D721Med (cell line): ENCODE results near the gene COQ2.
"Not testable (repeated sequence)": the region's sequence is repeated elsewhere in the genome, so short reads cannot be mapped to it uniquely, and the experiment has no call there.

Experiments
- DNase-seq: peaks from one replicate; pipeline ENCODE4 v3.0.0; 2011; ENCODE audit warnings: low spot score; ENCODE audit not compliant: insufficient read length
- FAIRE-seq: peaks from 2 replicates; lab custom pipeline; 2011; peaks lifted over from hg19 to GRCh38; lab: Jason Lieb, UNC
- TF ChIP-seq, protein P1 (sequence below): IDR thresholded peaks from 2 replicates; pipeline ENCODE4 v1.5.1; 2012; ENCODE audit warnings: mild to moderate bottlenecking, control low read depth; ENCODE audit not compliant: insufficient read depth; ENCODE audit errors: missing control alignments

The COQ2 gene

GRCh38 chr4:83234902-83235644, 49.5 kb downstream of the COQ2 start:
- DNase-seq (no peak), FAIRE-seq (no peak)
- TF ChIP-seq, protein P1, sequence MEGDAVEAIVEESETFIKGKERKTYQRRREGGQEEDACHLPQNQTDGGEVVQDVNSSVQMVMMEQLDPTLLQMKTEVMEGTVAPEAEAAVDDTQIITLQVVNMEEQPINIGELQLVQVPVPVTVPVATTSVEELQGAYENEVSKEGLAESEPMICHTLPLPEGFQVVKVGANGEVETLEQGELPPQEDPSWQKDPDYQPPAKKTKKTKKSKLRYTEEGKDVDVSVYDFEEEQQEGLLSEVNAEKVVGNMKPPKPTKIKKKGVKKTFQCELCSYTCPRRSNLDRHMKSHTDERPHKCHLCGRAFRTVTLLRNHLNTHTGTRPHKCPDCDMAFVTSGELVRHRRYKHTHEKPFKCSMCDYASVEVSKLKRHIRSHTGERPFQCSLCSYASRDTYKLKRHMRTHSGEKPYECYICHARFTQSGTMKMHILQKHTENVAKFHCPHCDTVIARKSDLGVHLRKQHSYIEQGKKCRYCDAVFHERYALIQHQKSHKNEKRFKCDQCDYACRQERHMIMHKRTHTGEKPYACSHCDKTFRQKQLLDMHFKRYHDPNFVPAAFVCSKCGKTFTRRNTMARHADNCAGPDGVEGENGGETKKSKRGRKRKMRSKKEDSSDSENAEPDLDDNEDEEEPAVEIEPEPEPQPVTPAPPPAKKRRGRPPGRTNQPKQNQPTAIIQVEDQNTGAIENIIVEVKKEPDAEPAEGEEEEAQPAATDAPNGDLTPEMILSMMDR, result no peak

DNA sequence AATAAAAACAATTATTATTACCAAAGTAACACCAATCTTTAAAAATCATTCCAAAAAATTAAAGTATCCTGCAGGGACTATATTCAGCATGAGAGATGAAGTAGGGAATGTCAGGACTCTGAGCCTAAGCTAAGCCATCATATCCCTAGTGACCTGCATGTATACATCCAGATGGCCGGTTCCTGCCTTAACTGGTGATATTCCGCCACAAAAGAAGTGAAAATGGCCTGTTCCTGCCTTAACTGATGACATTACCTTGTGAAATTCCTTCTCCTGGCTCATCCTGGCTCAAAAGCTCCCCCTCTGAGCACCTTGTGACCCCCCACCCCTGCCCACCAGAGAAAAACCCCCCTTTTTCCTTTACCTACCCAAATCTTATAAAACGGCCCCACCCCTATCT, 50.2 kb downstream of the COQ2 start:
- not testable (repeated sequence) for DNase-seq, FAIRE-seq

- TF ChIP-seq, protein P1, result no peak
- FAIRE-seq (no peak), DNase-seq (no peak)
Measured at GRCh38 chr4:83232082-83232481, 52.5 kb downstream of the COQ2 start.

DNA sequence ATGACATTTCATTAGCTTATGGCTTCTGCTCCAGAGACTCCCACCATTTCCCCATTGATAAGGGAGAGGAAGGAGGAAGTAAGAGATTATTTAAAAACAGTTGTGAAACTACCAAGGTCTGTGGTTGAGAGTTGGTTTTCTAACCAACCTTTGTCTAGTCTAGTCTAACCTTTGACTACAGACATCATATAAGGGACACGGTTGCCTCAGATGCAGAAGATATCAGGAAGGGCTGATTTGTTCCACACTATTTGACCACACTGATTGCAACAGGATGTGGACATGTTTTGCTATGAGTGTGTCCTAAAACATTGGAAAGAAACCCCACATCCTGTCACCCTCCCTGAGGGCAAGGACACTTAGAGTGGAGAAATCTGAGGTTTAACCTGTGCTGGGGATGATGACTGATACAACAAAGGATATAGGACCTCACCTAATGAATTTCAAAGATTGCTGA, 53.0 kb downstream of the COQ2 start:
- TF ChIP-seq, protein P1, result no peak
- DNase-seq, result no peak
- FAIRE-seq, result no peak

GRCh38 chr4:83230928-83231327, 53.7 kb downstream of the COQ2 start:
- no peak for FAIRE-seq
- no peak for DNase-seq
- TF ChIP-seq, protein P1, result no peak

- TF ChIP-seq, protein P1, result no peak
- FAIRE-seq (no peak), DNase-seq (no peak)
Measured at GRCh38 chr4:83229791-83230190, 54.8 kb downstream of the COQ2 start.

- TF ChIP-seq, protein P1, result no peak
- DNase-seq (no peak), FAIRE-seq (no peak)
Measured at GRCh38 chr4:83228231-83228630, 56.4 kb downstream of the COQ2 start.
